DMS153 treated with DMSO at 0.1 percent for 48 hours (cell line): Measurements from ENCODE around the gene SMOC2.
"Not testable (repeated sequence)": the region's sequence is repeated elsewhere in the genome, so short reads cannot be mapped to it uniquely, and the experiment has no call there.

Source experiments
- DNase-seq: peaks from one replicate; lab custom pipeline; 2025; ENCODE audit not compliant: unreplicated experiment; lab: John Stamatoyannopoulos, UW

The SMOC2 gene

DNA sequence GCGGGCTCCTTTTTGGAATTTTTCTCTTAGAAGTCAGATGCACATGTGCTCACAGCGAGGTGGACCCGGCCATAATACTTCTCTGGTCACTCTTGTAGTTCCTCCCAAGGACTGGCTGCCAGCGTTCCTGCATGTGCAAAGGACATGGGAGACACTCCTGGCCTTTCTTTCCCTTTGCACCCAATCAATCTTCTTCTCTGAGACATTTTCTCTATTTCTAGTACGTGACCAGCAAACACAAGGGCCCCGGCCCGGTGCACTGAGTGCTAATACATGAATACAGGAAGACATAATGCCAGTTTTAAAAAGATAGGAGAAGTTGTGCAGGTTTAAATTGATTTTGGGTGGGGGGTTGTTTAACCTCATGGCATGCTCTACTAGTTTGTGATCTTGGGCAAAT is 233.6 kb downstream of the SMOC2 start:
- no peak for DNase-seq

- DNase-seq, result no peak
These were observed 234.4 kb downstream of the SMOC2 start for GRCh38 chr6:168675375-168675774.

- no peak for DNase-seq
These were observed 235.1 kb downstream of the SMOC2 start for GRCh38 chr6:168675933-168676551.

DNA sequence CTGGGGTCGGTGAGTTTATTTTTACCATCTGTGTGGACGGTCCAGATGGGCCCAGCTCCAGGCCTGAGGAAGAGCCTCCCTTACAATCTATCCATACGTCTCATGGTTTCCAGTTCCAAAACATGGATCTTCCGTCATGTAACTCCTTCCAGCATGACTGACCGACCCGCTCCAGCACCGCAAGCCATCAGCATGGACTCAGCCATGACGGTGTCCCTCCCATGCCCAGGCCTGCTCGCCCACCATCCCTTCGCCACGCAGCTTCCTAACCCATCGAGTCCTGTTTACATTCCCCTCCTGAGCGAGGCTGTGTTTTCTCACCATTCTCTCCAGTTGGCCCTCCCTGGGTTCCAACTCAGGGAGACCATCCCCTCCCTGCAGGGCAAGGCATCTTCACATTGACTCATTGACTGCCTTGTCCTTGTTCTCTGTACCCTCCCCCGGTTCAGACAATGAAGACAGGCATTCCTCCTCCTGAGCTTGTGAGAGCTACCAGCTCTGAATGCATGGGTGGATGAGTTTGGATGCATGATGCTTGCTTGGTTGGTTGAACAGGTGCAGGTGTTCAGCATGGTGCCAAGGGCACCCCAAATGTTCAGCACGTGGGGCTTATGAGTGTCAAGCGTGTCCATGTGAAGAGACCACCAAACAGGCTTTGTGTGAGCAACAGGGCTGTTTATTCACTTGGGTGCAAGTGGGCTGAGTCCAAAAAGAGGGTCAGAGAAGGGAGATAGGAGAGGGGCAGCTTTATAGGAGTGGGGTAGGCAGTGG is 235.8 kb downstream of the SMOC2 start:
- no peak for DNase-seq

DNA sequence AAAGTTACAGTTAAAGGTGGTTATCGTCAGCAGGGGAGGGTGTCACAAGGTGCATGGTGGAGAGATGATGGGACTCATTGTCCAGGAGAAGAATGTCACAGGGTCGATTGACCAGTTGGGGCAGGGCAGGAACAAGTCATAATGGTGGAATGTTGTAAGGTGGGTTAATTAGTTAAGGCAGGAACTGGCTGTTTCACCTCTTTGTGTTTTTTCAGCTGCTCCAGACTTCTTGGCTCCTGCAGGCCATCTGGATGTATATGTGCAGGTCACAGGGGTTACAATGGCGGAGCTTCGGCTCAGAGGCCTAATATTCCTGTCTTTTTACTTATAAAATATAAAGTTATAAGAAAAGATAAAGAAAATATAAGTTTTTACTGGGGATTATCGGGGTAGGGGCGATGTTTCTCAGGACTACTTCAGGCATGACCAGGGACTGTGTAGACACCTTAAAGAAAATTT is 236.4 kb downstream of the SMOC2 start:
- DNase-seq, result not testable (repeated sequence)

GRCh38 chr6:168678077-168678476 is 237.1 kb downstream of the SMOC2 start:
- no peak for DNase-seq

DNA sequence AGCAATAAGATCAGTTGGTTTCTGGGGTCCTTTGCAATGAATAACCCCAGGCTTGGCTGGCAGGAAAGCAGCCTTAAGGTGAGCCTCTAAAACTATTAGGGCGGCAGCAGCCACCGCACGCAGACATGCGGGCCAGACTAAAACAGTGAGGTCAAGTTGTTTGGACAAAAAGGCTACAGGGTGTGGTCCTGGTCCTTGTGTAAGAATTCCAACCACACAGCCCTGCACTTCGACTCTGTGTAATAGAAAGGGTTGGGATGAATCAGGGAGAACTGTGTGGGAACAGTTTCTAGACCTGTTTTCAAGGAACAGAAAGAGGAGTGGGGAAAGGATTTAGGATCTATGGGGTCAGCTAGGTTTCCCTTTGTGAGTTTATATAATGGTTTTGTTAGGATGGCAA is 237.6 kb downstream of the SMOC2 start:
- DNase-seq, result no peak

- DNase-seq, result no peak
These were observed 240.8 kb downstream of the SMOC2 start for GRCh38 chr6:168681748-168682147.

GRCh38 chr6:168683621-168684020 is 242.6 kb downstream of the SMOC2 start:
- DNase-seq, result no peak

DNA sequence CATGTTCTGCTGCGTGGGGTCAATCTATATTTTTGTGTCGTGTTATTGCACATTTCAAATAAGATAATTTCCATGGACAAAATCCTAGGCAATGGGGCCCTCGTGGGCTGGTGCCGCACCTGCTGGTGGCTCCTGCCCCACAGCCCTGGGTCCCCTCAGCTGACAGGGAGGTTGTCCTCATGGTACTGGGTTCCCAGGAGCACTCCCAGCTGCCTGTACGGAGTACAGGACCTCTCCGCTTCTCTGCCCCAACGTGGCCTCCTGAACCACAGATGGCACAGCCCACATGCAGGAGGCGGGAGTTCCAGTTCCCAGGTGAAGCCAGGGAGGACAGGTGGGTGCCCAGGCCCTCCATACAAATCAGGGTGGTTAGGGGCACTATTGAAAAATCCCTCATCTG is 243.5 kb downstream of the SMOC2 start:
- no peak for DNase-seq

- no peak for DNase-seq
These were observed 243.9 kb downstream of the SMOC2 start for GRCh38 chr6:168684906-168685305.

DNA sequence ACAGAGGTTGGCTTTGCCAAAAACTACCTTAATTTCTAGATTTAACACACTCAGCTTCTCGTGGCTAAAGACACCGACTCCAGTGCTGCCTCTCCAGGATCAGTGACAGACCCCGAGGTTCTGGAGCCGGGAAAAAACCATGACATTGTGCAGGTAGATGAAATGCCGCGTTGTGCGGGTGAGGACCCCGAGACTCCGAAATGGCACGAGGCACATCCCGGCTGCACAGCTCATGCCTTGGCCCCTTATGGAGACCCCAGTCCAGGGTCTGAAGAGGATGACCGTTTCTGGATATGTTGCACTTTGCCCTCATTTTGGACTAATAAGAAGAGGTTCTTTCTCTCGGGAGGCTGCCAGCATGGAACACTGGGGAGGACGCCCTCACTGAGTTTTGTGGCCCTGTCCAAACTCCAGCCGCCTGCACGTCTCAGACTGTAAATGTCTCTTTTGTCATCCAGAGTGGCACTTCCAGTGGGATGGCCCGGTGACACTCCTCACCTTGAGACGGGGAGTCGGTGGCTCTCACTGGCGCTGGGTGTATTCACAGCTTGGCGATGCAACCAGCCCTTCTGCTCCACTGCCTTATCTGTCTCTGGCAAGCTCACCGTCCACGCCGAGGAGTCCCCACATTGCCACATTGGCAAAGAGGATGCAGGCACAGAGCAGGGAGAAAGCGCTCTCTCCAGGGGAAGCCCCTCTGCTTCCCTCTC is 245.2 kb downstream of the SMOC2 start:
- DNase-seq, result no peak

- no peak for DNase-seq
These were observed 246.1 kb downstream of the SMOC2 start for GRCh38 chr6:168686831-168687730.

DNA sequence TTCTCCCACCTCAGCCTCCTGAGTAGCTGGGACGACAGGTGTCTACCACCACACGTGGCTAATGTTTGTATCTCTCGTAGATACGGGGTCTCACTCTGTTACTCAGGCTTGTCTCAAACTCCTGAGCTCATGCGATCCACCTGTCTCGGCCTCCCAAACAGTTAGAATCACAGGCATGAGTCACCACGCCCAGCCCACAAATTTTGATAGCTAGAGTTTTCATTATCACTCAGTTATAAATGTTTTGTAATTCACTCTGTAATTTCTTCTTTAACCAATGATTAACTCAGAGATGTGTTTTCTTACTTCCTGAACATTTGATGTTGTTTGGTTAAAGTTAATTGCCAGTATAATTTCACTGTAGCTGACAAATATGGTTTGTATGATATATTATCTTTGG is 249.3 kb downstream of the SMOC2 start:
- no peak for DNase-seq

- DNase-seq, result no peak
These were observed 250.8 kb downstream of the SMOC2 start for GRCh38 chr6:168691774-168692173.

- DNase-seq, result no peak
These were observed 251.4 kb downstream of the SMOC2 start for GRCh38 chr6:168692193-168692914.

- not testable (repeated sequence) for DNase-seq
These were observed 251.9 kb downstream of the SMOC2 start for GRCh38 chr6:168692915-168693257.

DNA sequence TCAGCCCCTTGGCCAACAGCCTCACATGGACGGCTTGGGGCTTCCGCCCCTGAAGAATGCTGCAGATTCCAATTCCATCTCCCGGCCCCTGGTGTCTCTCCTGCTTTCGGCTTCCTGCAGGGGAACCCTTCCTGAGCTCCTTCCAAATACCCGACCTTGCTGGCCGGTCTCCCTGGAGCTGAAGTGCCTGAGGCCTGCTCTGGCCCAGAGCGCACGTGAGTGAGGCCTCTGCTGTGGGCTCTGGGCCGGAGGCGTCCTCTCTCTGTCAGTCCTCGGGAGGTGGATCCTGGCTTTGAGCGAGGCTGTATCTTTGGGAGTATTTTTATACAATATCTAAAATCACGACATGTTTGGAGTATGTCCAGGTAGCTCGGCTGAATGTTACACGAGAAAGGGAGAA is 253.8 kb downstream of the SMOC2 start:
- not testable (repeated sequence) for DNase-seq

GRCh38 chr6:168695701-168696100 is 254.7 kb downstream of the SMOC2 start:
- DNase-seq, result no peak

GRCh38 chr6:168698923-168699322 is 257.9 kb downstream of the SMOC2 start:
- DNase-seq, result no peak
